Osteoblast (primary cell): ENCODE measurements around the gene PRKRA. TPM values are rescaled to one million over a fixed set of nuclear protein-coding genes. Genes with fewer than 3 reads are reported as not detected.
"Not testable (repeated sequence)": the region's sequence is repeated elsewhere in the genome, so short reads cannot be mapped to it uniquely, and the experiment has no call there.

Experiments used
- DNase-seq: peaks from one replicate; pipeline ENCODE4 v3.0.0; 2011; ENCODE audit warnings: low spot score, mixed read lengths; ENCODE audit not compliant: insufficient read length; ENCODE audit errors: missing footprints
- H2AFZ ChIP-seq: 2 replicates; pipeline ENCODE4 v1.6.0; 2011; ENCODE audit warnings: mild to moderate bottlenecking, low read length
- H3K27ac ChIP-seq: 2 replicates; pipeline ENCODE4 v1.5.1; 2011; ENCODE audit warnings: mild to moderate bottlenecking, low read depth, low read length, moderate library complexity
- H3K27me3 ChIP-seq: 2 replicates; pipeline ENCODE4 v1.6.0; 2012; ENCODE audit warnings: mild to moderate bottlenecking, control low read depth, inconsistent platforms, low read length, moderate library complexity; ENCODE audit not compliant: insufficient read depth
- H3K36me3 ChIP-seq: 2 replicates; pipeline ENCODE4 v1.5.1; 2011; ENCODE audit warnings: mild to moderate bottlenecking, low read length, control low read depth, moderate library complexity; ENCODE audit not compliant: insufficient read depth
- H3K4me1 ChIP-seq: 2 replicates; pipeline ENCODE4 v1.5.1; 2011; ENCODE audit warnings: mild to moderate bottlenecking, low read length, control low read depth, moderate library complexity; ENCODE audit not compliant: insufficient read depth
- H3K4me2 ChIP-seq: 2 replicates; pipeline ENCODE4 v1.6.0; 2011; ENCODE audit warnings: mild to moderate bottlenecking, low read length; ENCODE audit not compliant: insufficient read depth
- H3K4me3 ChIP-seq: fragments of 200-600 bp; sonication (generic); 3 replicates; pipeline ENCODE4 v1.5.1; 2012; ENCODE audit warnings: mild to moderate bottlenecking, low read length, inconsistent platforms; ENCODE audit not compliant: insufficient read depth
- H3K79me2 ChIP-seq: 2 replicates; pipeline ENCODE4 v1.6.0; 2012; ENCODE audit warnings: mild to moderate bottlenecking, low read length, control low read depth, inconsistent platforms; ENCODE audit not compliant: insufficient read depth
- H3K9me3 ChIP-seq: 2 replicates; pipeline ENCODE4 v1.5.1; 2011; ENCODE audit warnings: low read depth, low read length, control low read depth
- H4K20me1 ChIP-seq: 2 replicates; pipeline ENCODE4 v1.6.0; 2012; ENCODE audit warnings: mild to moderate bottlenecking, low read length, control low read depth; ENCODE audit not compliant: insufficient read depth
- total RNA-seq: library from RNA; depleted of rRNA; stranded (reverse); fragments of >200 nt; gene quantifications from 2 replicates; pipeline ENCODE4 v1.2.3, GENCODE V29; 2012
- TF ChIP-seq, protein P1 (sequence below): IDR thresholded peaks from 2 replicates; pipeline ENCODE4 v1.5.1; 2011; ENCODE audit warnings: mild to moderate bottlenecking, low read depth, low read length, moderate library complexity; ENCODE audit errors: extremely low read depth

PRKRA gene
- total RNA-seq, 1 donor, result 56.1 TPM

DNA sequence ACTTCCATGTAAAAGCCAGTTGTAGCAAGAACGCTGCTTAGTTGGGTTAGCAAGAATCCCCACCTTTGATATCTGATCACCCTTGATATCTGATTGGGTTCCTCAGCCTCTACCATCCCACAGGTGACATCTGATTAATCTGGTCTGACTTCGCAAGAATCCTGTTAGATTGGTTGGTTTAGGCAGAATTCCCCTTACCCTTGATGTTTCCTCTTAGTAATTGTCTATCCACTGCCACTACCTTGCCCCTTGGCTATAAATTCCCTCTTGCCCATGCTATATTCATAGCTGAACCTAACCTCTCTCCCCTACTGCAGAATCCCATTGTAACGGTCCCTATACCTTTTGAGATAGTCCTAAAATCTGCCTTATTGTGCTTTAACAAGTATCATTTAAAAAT, 33.1 kb downstream of the PRKRA start:
- Histone ChIP-seq H3K27me3 (no peaks in the 10 kb centered on the region), H3K4me2 (no peak overlapping the region), H2AFZ (no peak overlapping the region), H4K20me1 (no peaks in the 10 kb centered on the region), H3K4me3 (no peak overlapping the region), H3K27ac (no peak overlapping the region), H3K4me1 (peaks cover 11% of the 10 kb centered on the region), H3K9me3 (no peaks in the 10 kb centered on the region), H3K79me2 (no peaks in the 10 kb centered on the region), H3K36me3 (no peaks in the 10 kb centered on the region)
- TF ChIP-seq, protein P1, sequence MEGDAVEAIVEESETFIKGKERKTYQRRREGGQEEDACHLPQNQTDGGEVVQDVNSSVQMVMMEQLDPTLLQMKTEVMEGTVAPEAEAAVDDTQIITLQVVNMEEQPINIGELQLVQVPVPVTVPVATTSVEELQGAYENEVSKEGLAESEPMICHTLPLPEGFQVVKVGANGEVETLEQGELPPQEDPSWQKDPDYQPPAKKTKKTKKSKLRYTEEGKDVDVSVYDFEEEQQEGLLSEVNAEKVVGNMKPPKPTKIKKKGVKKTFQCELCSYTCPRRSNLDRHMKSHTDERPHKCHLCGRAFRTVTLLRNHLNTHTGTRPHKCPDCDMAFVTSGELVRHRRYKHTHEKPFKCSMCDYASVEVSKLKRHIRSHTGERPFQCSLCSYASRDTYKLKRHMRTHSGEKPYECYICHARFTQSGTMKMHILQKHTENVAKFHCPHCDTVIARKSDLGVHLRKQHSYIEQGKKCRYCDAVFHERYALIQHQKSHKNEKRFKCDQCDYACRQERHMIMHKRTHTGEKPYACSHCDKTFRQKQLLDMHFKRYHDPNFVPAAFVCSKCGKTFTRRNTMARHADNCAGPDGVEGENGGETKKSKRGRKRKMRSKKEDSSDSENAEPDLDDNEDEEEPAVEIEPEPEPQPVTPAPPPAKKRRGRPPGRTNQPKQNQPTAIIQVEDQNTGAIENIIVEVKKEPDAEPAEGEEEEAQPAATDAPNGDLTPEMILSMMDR, result no peak
- DNase-seq, result no peak

DNA sequence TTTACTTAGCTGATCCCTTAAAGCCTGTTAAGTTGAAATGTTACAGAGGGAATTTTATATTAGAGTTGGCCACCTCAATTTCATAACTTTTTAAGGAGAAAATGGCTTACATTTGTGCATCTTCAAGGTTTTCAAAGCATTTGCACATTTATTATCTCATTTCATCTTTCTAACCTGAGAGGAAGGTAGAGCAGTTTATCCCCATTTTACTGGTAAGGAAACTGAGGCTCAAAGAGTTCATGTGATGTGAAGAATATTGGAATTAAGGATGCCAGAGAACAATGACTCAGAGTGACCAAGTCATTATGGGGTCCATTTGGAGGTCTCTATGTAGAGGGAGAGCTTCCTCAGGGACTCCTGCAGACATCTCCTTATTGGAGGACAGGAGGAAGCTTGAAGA, 35.0 kb downstream of the PRKRA start:
- DNase-seq, result no peak
- Histone ChIP-seq H3K36me3 (no peaks in the 10 kb centered on the region), H3K27ac (no peak overlapping the region), H3K27me3 (no peaks in the 10 kb centered on the region), H3K79me2 (no peaks in the 10 kb centered on the region), H4K20me1 (no peaks in the 10 kb centered on the region), H3K4me2 (no peak overlapping the region), H3K4me1 (peaks cover 11% of the 10 kb centered on the region), H3K9me3 (no peaks in the 10 kb centered on the region), H3K4me3 (no peak overlapping the region), H2AFZ (no peak overlapping the region)
- TF ChIP-seq, protein P1, result no peak

- no peaks in the 10 kb centered on the region for H3K36me3 ChIP-seq
- peak overlapping the region; percentile 91 for H2AFZ ChIP-seq
- DNase-seq, result peak; percentile 86
- H3K27me3 ChIP-seq, result no peaks in the 10 kb centered on the region
- no peaks in the 10 kb centered on the region for H3K9me3 ChIP-seq
- peaks cover 11% of the 10 kb centered on the region for H3K4me1 ChIP-seq
- H3K27ac ChIP-seq, result peak overlapping the region; percentile 90
- peak overlapping the region; percentile 80 for H3K4me3 ChIP-seq
- peak overlapping the region; percentile 91 for H3K4me2 ChIP-seq
- H4K20me1 ChIP-seq, result no peaks in the 10 kb centered on the region
- TF ChIP-seq, protein P1, result peak; percentile 97
- no peaks in the 10 kb centered on the region for H3K79me2 ChIP-seq
Observed at GRCh38 chr2:178414266-178415247, 36.4 kb downstream of the PRKRA start.

- DNase-seq, result peak; percentile 89
- peak overlapping the region; percentile 90 for H3K27ac ChIP-seq
- no peaks in the 10 kb centered on the region for H3K27me3 ChIP-seq
- H2AFZ ChIP-seq, result peak overlapping the region; percentile 91
- H3K4me2 ChIP-seq, result peak overlapping the region; percentile 91
- no peaks in the 10 kb centered on the region for H3K9me3 ChIP-seq
- no peaks in the 10 kb centered on the region for H3K36me3 ChIP-seq
- H3K79me2 ChIP-seq, result no peaks in the 10 kb centered on the region
- H3K4me3 ChIP-seq, result peak overlapping the region; percentile 80
- peaks cover 11% of the 10 kb centered on the region for H3K4me1 ChIP-seq
- TF ChIP-seq, protein P1, result no peak
- no peaks in the 10 kb centered on the region for H4K20me1 ChIP-seq
Observed at GRCh38 chr2:178413472-178414265, 37.3 kb downstream of the PRKRA start.

- not testable (repeated sequence) for DNase-seq, H3K4me3 ChIP-seq, H3K36me3 ChIP-seq, H3K79me2 ChIP-seq, H3K9me3 ChIP-seq, H4K20me1 ChIP-seq, H3K4me2 ChIP-seq, H2AFZ ChIP-seq, H3K27me3 ChIP-seq, H3K27ac ChIP-seq
- H3K4me1 ChIP-seq, result peaks cover 11% of the 10 kb centered on the region
Observed at GRCh38 chr2:178412453-178412852, 38.5 kb downstream of the PRKRA start.
